Suppressor macrophage treated with lipopolysaccharide for 4 hours (primary cell): Measurements from ENCODE around the gene TLR6.

Experiments used
- DNase-seq: peaks from one replicate; pipeline ENCODE4 v3.0.0-alpha.2; 2020

Gene TLR6, protein sequence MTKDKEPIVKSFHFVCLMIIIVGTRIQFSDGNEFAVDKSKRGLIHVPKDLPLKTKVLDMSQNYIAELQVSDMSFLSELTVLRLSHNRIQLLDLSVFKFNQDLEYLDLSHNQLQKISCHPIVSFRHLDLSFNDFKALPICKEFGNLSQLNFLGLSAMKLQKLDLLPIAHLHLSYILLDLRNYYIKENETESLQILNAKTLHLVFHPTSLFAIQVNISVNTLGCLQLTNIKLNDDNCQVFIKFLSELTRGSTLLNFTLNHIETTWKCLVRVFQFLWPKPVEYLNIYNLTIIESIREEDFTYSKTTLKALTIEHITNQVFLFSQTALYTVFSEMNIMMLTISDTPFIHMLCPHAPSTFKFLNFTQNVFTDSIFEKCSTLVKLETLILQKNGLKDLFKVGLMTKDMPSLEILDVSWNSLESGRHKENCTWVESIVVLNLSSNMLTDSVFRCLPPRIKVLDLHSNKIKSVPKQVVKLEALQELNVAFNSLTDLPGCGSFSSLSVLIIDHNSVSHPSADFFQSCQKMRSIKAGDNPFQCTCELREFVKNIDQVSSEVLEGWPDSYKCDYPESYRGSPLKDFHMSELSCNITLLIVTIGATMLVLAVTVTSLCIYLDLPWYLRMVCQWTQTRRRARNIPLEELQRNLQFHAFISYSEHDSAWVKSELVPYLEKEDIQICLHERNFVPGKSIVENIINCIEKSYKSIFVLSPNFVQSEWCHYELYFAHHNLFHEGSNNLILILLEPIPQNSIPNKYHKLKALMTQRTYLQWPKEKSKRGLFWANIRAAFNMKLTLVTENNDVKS

GRCh38 chr4:38856524-38857337 is at the start of gene TLR6:
TLR6 (minus strand) TSS chr4:38856817; CDS start chr4:38829473, 27,344 bp downstream.
- peak; percentile 77 for DNase-seq

GRCh38 chr4:38905652-38906385 is 49.2 kb upstream of the TLR6 start:
- DNase-seq: no peak

DNA sequence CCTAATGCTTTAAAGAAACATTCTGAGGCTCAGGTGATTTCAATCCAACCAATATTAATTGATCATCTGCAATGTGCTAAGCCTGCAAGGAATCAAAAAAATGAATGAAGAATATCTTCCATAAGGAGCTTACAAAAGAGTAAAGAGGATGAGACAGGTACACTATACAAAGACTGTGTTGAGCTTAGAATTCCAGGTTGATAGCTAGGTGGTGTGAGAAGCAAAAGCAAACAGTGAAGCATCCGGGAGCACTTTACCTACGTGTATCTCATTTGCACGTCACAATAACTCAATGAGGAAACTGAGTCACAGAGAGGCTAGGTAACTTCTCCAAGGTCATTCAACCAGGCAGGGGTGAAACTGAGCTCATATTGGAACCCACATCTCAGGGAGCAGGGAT is 48.1 kb upstream of the TLR6 start:
- DNase-seq: no peak

DNA sequence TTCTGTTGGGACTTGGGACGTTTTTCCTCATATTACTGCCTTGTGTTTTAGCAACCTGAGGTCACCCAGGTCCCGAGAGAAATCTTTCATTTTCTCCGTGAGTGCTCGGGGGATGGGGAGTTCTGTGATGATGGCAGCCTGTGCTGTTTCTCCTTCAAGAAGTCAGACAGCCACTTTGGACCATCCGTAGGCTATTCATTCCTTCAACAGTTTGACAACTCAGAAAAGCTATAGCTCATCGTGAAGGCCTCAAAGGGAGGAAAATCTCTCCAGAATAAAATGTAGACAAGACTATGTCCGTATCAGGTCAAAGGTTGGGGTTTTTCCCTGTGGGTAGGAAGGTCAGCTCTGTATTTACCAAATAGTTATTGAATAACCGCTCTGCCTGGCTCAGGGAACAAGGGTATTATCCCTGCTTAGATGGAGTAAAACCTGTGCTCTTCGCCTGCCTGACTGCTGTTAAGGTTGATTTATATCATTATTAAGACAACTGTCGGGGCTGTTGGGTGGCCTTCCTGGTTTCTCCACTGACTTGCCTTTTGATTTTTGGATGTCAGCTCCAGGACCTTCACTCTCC is 47.6 kb upstream of the TLR6 start:
- no peak for DNase-seq

- peak; percentile 50 for DNase-seq
These were observed 46.1 kb upstream of the TLR6 start for GRCh38 chr4:38902695-38903094.

GRCh38 chr4:38902221-38902620 is 45.6 kb upstream of the TLR6 start:
- no peak for DNase-seq

- no peak for DNase-seq
These were observed 41.6 kb upstream of the TLR6 start for GRCh38 chr4:38898245-38898644.

- DNase-seq: no peak
These were observed 40.3 kb upstream of the TLR6 start for GRCh38 chr4:38896940-38897339.

GRCh38 chr4:38894322-38894982 is 37.8 kb upstream of the TLR6 start:
- peak; percentile 14 for DNase-seq

GRCh38 chr4:38891051-38891983 is 34.7 kb upstream of the TLR6 start:
- no peak for DNase-seq

DNA sequence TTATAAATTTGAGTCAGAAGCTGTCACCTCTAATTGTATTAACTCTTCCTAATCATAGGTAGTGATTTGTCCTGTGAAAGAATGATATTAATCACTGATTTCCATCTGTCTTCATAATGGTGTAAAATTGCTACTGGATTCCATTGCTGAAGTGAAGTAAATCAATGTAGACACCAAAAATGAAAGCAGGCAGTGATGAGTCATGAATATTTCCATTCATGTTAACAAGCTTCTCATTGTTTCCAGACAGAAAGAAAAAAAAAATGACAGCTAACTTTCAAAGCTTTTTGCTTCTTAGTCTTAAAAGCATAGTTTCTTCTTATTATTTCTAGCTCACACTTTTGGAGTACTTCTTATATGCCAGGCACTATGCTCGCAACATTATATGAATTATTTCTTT is 32.5 kb upstream of the TLR6 start:
- peak; percentile 78 for DNase-seq

DNA sequence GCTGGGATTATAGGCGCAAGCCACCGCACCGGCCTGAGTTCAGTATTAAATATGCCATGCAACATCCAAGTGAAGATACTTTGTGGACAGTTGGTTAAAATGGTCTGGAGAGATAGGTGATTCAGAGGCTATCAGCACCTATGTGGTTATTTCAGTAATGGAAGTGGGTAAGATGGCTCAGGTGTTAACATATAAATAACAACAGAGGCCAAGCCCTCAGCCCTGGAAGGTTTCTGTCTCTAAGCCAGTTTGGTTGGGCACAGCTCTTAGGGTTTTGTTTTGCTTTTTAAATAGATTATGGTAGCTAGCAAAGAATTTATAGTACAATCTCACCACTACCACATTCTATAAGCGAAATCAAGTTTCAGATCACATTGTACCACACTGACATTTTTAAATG is 27.6 kb upstream of the TLR6 start:
- DNase-seq: no peak

GRCh38 chr4:38876636-38877035 is 20.0 kb upstream of the TLR6 start:
- no peak for DNase-seq

- DNase-seq: no peak
These were observed 16.8 kb upstream of the TLR6 start for GRCh38 chr4:38873290-38873944.

GRCh38 chr4:38872620-38873019 is 16.0 kb upstream of the TLR6 start:
- no peak for DNase-seq

DNA sequence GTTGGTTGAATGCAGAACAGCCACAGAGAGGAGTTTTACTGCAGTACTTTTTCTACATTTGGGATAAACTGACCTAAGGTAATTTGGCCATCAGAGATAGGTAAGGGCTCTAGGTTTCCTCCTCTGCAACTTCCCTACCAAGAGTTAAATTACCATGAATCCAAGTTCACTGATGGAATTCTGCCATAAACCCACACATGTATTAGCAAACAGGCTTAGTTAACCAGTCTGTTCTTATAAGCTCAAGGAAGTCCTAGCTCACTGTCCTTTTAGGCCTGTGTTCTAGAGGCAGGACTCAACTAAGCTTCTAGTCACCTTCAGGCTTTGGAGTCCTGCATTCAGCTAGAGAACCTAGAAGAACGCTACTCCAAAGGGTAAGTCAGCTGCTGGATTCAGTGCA is 15.0 kb upstream of the TLR6 start:
- no peak for DNase-seq

DNA sequence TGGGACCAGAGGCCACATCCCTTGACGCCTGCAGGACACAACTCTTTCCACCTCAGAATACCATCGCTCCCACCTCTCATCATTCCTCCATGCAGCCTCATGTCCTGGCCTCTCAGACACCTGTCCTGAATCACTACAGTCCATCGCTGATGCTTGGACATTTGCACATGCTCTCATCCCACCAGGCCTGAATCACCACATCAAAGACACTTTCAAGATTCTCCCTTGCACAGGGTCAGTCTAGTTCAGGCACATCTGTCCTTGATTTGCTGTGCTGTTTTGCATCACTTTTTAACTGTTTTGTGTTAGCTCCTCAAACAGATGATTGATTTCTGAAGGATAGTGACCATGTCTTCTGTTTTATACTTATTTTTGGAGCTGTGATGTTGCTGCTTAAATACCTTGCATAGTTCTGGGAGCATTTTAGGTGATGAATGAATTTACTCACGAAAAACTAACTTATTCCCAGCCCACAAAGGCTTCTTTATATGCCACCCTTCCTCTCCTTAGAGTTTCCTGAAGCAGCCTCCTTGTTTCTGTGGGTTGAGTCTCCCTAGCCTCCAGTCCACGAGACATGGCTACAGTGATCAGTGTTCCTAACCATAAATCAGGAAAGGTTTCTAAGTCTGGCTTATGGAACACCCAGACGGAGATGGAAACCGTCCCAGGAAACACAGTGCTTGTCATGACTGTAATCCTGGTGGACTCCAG is 13.6 kb upstream of the TLR6 start:
- no peak for DNase-seq

DNA sequence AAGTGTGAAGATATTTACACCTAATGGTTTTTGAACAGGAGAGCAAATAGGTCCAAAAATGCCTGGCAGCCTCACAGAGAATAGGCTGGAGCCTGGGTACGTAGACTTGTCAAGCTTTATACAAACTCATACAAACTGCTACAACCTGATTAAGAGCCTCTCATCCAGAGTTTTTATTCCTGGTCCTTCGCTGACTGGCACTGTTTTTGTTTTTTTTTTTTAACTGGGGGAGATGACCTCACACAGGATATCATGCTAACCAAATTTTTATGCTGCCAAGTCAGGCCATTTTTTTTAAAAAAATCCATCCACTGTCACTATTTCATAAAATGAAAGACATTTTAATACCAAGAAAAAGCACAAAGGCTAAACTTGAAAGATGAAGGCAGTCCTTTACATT is 12.9 kb upstream of the TLR6 start:
- no peak for DNase-seq
